HepG2 (cell line): Measurements from ENCODE around the gene PTCH1. TPM values are rescaled to one million over a fixed set of nuclear protein-coding genes. Genes with fewer than 3 reads are reported as not detected.

Experiments
- ATAC-seq: fragments of 200-7000 bp; cut with Tn5 transposase; 3 replicates; pipeline ENCODE4 v1.9.1; 2020; ENCODE audit warnings: mild to moderate bottlenecking, moderate library complexity
- BruUV-seq: library from RNA; stranded (reverse); fragments of 400-500 nt; replicated peaks from 2 replicates; lab custom pipeline; 2021; lab: Mats Ljungman, UMichigan
- CTCF ChIA-PET: fragments of 300-600 bp; formaldehyde crosslinking; extraction: SDS; loops from one replicate; lab custom pipeline; 2021; ENCODE audit warnings: low total read pairs, inconsistent platforms, low intra/inter-chr PET ratio; lab: Yijun Ruan, JAX
- POLR2A ChIA-PET: fragments of 350-600 bp; sonication (Branson Sonifier 250); formaldehyde crosslinking; loops from one replicate; lab custom pipeline; 2020; ENCODE audit warnings: antibody characterized with exemption, inconsistent platforms; lab: Yijun Ruan, JAX
- DNase-seq: peaks from one replicate; pipeline ENCODE4 v3.0.0-alpha.2; 2015; ENCODE audit warnings: low spot score
- FAIRE-seq: peaks from 3 replicates; lab custom pipeline; 2011; peaks lifted over from hg19 to GRCh38; lab: Jason Lieb, UNC
- H2AFZ ChIP-seq: one replicate; pipeline ENCODE4 v1.6.1; 2011; ENCODE audit warnings: low read length, inconsistent platforms
- H3K27ac ChIP-seq: fragments of 300-600 bp; 3 replicates; pipeline ENCODE4 v1.8.0; 2011; ENCODE audit warnings: mixed run types, mild to moderate bottlenecking, mixed read lengths, low read length, inconsistent platforms; ENCODE audit not compliant: insufficient read depth; ENCODE audit errors: extremely low read length
- H3K27me3 ChIP-seq, 2 experiments: fragments of 200-600 bp in 1 of 2; 2 replicates in 1 of 2; 3 replicates in 1 of 2; pipeline versions ENCODE4 v1.6.0 to v1.8.0; 2011; ENCODE audit warnings: low read length in 2 of 2, mild to moderate bottlenecking in 2 of 2, moderate library complexity in 2 of 2, inconsistent platforms in 1 of 2; ENCODE audit not compliant: insufficient read depth in 2 of 2, control insufficient read depth in 1 of 2
- H3K36me3 ChIP-seq, 2 experiments: fragments of 200-600 bp in 1 of 2; replicated peaks in 1 of 2; 2 replicates in 1 of 2; 3 replicates in 1 of 2; pipeline versions ENCODE4 v1.5.1 to v1.8.0; 2011; ENCODE audit warnings: low read length in 2 of 2, inconsistent platforms in 1 of 2; ENCODE audit not compliant: insufficient read depth in 2 of 2, control insufficient read depth in 1 of 2
- H3K4me1 ChIP-seq: 2 replicates; pipeline ENCODE4 v1.5.1; 2012; ENCODE audit warnings: low read length, inconsistent platforms; ENCODE audit not compliant: insufficient read depth
- H3K4me2 ChIP-seq: 2 replicates; pipeline ENCODE4 v1.6.0; 2011; ENCODE audit warnings: low read depth, low read length, inconsistent platforms
- H3K4me3 ChIP-seq, 3 experiments: fragments of 200-600 bp in 1 of 3; sonication (generic), shearing (Covaris generic) in 1 of 3; replicated peaks in 1 of 3; 2 replicates each; pipeline ENCODE4 v1.5.1; 2011 to 2016; ENCODE audit warnings: low read length in 3 of 3, inconsistent platforms in 2 of 3, low read depth in 2 of 3, mild to moderate bottlenecking in 2 of 3, control low read depth in 1 of 3, mixed read lengths in 1 of 3; ENCODE audit not compliant: insufficient read depth in 1 of 3
- H3K79me2 ChIP-seq: one replicate; pipeline ENCODE4 v1.6.1; 2011; ENCODE audit warnings: low read length, inconsistent platforms; ENCODE audit not compliant: insufficient read depth
- H3K9ac ChIP-seq: 2 replicates; pipeline ENCODE4 v1.6.0; 2011; ENCODE audit warnings: mild to moderate bottlenecking, low read depth, low read length, inconsistent platforms; ENCODE audit not compliant: insufficient read depth
- H3K9me3 ChIP-seq: 2 replicates; pipeline ENCODE4 v1.5.1; 2012; ENCODE audit warnings: mild to moderate bottlenecking, low read length
- H4K20me1 ChIP-seq: 2 replicates; pipeline ENCODE4 v1.6.0; 2011; ENCODE audit warnings: inconsistent platforms, mild to moderate bottlenecking, low read length, moderate library complexity; ENCODE audit not compliant: insufficient read depth
- FIP1L1 ChIP-seq: fragments of 200-400 bp; formaldehyde crosslinking; IDR thresholded peaks from 2 replicates; pipeline ENCODE4 v1.6.1; 2018; ENCODE audit warnings: low read depth, mild to moderate bottlenecking, low read length, moderate library complexity, borderline replicate concordance; ENCODE audit not compliant: insufficient read depth
- GABPB1 ChIP-seq: IDR thresholded peaks from 2 replicates; pipeline ENCODE4 v1.6.1; 2016; ENCODE audit warnings: mild to moderate bottlenecking, missing genetic modification reagents, moderate library complexity, missing compliant biosample characterization
- HBP1 ChIP-seq: IDR thresholded peaks from 2 replicates; pipeline ENCODE4 v1.6.1; 2016; ENCODE audit warnings: low read depth, control low read depth
- REL ChIP-seq: sonication (generic); formaldehyde crosslinking; conservative IDR thresholded peaks from 2 replicates; pipeline ENCODE4 v1.8.0; 2022; ENCODE audit warnings: mild to moderate bottlenecking, missing genetic modification reagents, moderate library complexity
- THAP9 ChIP-seq: sonication (generic); formaldehyde crosslinking; IDR thresholded peaks from 2 replicates; pipeline ENCODE4; 2020; ENCODE audit warnings: missing genetic modification reagents, mild to moderate bottlenecking, borderline replicate concordance
- UBTF ChIP-seq: sonication (generic); formaldehyde crosslinking; IDR thresholded peaks from 2 replicates; pipeline ENCODE4 v1.4.0; 2020; ENCODE audit warnings: mild to moderate bottlenecking, missing genetic modification reagents
- ZNF263 ChIP-seq: sonication (generic); formaldehyde crosslinking; IDR thresholded peaks from 2 replicates; pipeline ENCODE4 v1.4.0; 2020; ENCODE audit warnings: missing genetic modification reagents
- ZNF3 ChIP-seq: IDR thresholded peaks from 2 replicates; pipeline ENCODE4 v1.7.0; 2017; ENCODE audit warnings: inconsistent platforms
- ZNF891 ChIP-seq: sonication (generic); formaldehyde crosslinking; IDR thresholded peaks from 2 replicates; pipeline ENCODE4 v1.5.0; 2020; ENCODE audit warnings: mild to moderate bottlenecking, missing genetic modification reagents
- WGBS: methylation state at CpG from one replicate; pipeline ENCODE4 v1.1.6; 2017; ENCODE audit warnings: low lambda C conversion rate; 5-methylcytosine and 5-hydroxymethylcytosine counted together
- in situ Hi-C: cut with HindIII; loops from 2 replicates; pipeline ENCODE4 v1.10.0; 2017; ENCODE audit warnings: low pct_unique_long_range_greater_than_20kb; ENCODE audit not compliant: extremely low pct_ligation_motif_present
- intact Hi-C: fragments of 100-400 bp; cut with micrococcal nuclease; formaldehyde crosslinking; loops from one replicate; pipeline ENCODE4 v1.10.0; 2022; ENCODE audit not compliant: unreplicated experiment
- polyA plus RNA-seq, 8 experiments: library from polyadenylated mRNA; depleted of rRNA in 3 of 8; stranded (reverse) in 7 of 8; unstranded in 1 of 8; fragments of >200 nt; fragmentation: Illumina TruSeq in 4 of 8; extraction: Trizol in 4 of 8; gene quantifications; 2 replicates each; pipeline versions ENCODE4 v1.2.1 to v1.2.3, GENCODE V29; 2011 to 2016; ENCODE audit warnings: low read depth in 4 of 8, missing spikeins in 1 of 8, mixed read lengths in 1 of 8; ENCODE audit not compliant: insufficient read depth in 1 of 8
- total RNA-seq, 5 experiments: library from RNA; depleted of rRNA; stranded (reverse); fragments of >200 nt; fragmentation: Illumina TruSeq; extraction: Trizol; gene quantifications; 2 replicates each; pipeline ENCODE4 v1.2.3, GENCODE V29; 2016; ENCODE audit warnings: low read depth in 1 of 5

The PTCH1 gene
- total and polyA plus RNA-seq, 2 of the 13 experiments (the other 11 are each of a cell fraction or from before 2014, with no cell fraction given) = 2.8 to 3.9 TPM

GRCh38 chr9:95488954-95489353 lies 27.8 kb downstream of the PTCH1 start:
- in situ Hi-C loops (no loop called here), intact Hi-C loops (no loop called here)
- no peak overlapping the region for H3K27ac ChIP-seq
- H3K27me3 ChIP-seq = no peaks in the 10 kb centered on the region
- TF ChIP-seq FIP1L1 = no peak
- BruUV-seq = no TSS peak
- no peak for ATAC-seq
- H3K4me2 ChIP-seq = no peak overlapping the region
- no peak overlapping the region for H3K4me3 ChIP-seq
- H3K36me3 ChIP-seq = peaks cover 0 to 7% of the 10 kb centered on the region in 2 experiments; a peak in 1 of 5 replicates
- H3K79me2 ChIP-seq = peaks cover 3% of the 10 kb centered on the region
- H3K9ac ChIP-seq = no peak overlapping the region
- peaks cover 7% of the 10 kb centered on the region; the same call in 1 of the 2 replicates for H3K4me1 ChIP-seq
- ChIA-PET CTCF (no interaction called here), POLR2A (no interaction called here)
- no peaks in the 10 kb centered on the region for H4K20me1 ChIP-seq
- FAIRE-seq = no peak
- WGBS = 100% methylated on average over 3 of the region's 5 CpGs
- DNase-seq = no peak
- no peaks in the 10 kb centered on the region for H3K9me3 ChIP-seq
- H2AFZ ChIP-seq = no peak overlapping the region

- no peak for FAIRE-seq
- no peak for DNase-seq
- ChIA-PET CTCF (no interaction called here), POLR2A (no interaction called here)
- BruUV-seq = no TSS peak
- no peaks in the 10 kb centered on the region for H3K27me3 ChIP-seq
- WGBS = 97% methylated on average over 4 of the region's 5 CpGs
- intact Hi-C loops = no loop called here
- in situ Hi-C loops = no loop called here
- ATAC-seq = no peak
- H3K9me3 ChIP-seq = no peaks in the 10 kb centered on the region
- H3K4me1 ChIP-seq = peaks cover 7% of the 10 kb centered on the region; the same call in 1 of the 2 replicates
- H2AFZ ChIP-seq = no peak overlapping the region
- H3K79me2 ChIP-seq = peaks cover 3% of the 10 kb centered on the region
- no peak overlapping the region for H3K27ac ChIP-seq
- peaks cover 0 to 9% of the 10 kb centered on the region in 2 experiments; a peak in 1 of 5 replicates for H3K36me3 ChIP-seq
- no peak overlapping the region for H3K4me3 ChIP-seq
- no peak overlapping the region for H3K9ac ChIP-seq
- no peak overlapping the region for H3K4me2 ChIP-seq
- no peaks in the 10 kb centered on the region for H4K20me1 ChIP-seq
- no peak for TF ChIP-seq ZNF3 (CRISPR knock-in tag)
- TF ChIP-seq REL = no peak
- no peak for TF ChIP-seq THAP9 (CRISPR knock-in tag)
- TF ChIP-seq ZNF891 (CRISPR knock-in tag) = no peak
- no peak for TF ChIP-seq HBP1 (CRISPR knock-in tag)
- TF ChIP-seq ZNF263 = no peak
- no peak for TF ChIP-seq GABPB1 (CRISPR knock-in tag)
- no peak for TF ChIP-seq UBTF
Measured at GRCh38 chr9:95486318-95486717, 30.5 kb downstream of the PTCH1 start.
